ENCODE measurements around the gene HPS5.

DNA sequence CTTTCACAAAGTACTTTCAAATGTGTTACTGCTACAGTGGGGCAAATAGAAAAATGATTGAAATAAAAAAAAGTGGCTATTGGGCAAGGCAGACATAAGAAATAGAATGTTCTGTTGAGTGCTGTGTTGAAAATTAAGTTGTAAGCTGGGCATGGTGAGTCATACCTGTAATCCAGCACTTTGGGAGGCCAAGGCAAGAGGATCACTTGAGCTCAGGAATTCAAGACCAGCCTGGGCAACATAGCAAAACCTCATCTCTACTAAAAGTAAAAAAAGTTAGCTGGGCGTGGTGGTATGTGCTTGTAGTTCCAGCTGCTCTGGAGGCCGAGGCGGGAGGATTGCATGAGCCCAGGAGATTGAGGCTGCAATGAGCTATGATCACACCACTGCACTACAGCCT, 45.5 kb upstream of the HPS5 start:
- TF ChIP-seq CTCF (IDR thresholded peaks at IDR 0.05) = no peak
- TF ChIP-seq POLR2A (IDR thresholded peaks at IDR 0.05) = no peak
